ENCODE measurements around the gene PSMB11. TPM values are rescaled to one million over a fixed set of nuclear protein-coding genes. Genes with fewer than 3 reads are reported as not detected.

The PSMB11 gene
- total RNA-seq, 1 donor from 2014 or later = not detected

DNA sequence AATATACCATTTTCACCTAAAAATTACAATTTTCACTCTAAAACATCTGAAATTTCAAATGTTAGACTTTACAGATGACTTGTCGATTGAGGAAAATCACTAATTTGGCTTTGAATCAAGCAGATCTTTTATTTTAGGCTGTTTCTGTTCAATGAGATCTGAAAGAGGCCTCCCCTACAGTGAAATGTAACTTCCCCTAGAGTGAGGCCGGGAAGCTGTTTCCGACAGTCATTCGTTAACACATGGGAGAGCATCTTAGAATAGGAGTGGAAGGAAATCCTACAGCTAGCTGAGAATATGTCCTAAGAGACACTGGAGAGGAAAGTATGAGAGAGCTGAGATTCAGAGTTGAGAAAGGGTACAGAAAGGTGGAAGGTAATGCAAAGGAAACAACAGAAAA, 26.4 kb upstream of the PSMB11 start:
- no peak for ATAC-seq

DNA sequence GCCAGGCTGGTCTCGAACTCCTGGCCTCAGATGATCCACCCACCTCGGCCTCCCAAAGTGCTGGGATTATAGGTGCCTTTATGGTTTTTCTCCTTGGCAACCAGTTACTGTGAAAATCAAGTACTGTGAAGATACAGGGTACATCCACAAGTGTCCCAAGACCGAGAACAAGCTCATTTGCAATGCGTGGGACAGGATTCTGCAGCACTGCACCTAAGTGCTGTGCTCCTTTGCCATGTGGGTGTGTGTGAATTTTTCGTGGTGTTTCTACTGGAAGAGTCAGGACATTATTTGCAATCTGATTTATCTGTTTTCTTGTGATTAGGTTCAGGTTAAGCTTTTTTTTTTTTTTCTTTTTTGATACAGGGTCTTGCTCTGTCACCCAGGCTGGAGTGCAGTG, 24.9 kb upstream of the PSMB11 start:
- no peak for ATAC-seq

DNA sequence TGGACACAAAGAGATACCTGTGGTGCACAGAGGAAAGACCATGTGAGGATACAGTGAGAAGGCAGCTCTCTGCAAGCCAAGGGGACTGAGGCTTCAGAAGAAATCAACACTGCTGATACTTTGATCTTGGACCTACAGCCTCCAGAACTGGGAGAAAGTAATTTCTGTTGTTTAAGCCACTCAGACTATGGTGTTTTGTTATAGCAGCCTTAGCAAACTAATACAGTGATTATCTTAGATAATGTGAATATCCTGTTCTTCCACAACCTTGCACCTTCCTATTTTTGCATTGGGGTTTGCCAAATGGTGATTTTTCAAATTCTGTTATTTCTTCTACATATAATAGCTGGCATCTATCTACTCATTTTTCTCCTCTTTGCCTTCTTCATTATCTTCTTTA, 23.9 kb upstream of the PSMB11 start:
- ATAC-seq = no peak

DNA sequence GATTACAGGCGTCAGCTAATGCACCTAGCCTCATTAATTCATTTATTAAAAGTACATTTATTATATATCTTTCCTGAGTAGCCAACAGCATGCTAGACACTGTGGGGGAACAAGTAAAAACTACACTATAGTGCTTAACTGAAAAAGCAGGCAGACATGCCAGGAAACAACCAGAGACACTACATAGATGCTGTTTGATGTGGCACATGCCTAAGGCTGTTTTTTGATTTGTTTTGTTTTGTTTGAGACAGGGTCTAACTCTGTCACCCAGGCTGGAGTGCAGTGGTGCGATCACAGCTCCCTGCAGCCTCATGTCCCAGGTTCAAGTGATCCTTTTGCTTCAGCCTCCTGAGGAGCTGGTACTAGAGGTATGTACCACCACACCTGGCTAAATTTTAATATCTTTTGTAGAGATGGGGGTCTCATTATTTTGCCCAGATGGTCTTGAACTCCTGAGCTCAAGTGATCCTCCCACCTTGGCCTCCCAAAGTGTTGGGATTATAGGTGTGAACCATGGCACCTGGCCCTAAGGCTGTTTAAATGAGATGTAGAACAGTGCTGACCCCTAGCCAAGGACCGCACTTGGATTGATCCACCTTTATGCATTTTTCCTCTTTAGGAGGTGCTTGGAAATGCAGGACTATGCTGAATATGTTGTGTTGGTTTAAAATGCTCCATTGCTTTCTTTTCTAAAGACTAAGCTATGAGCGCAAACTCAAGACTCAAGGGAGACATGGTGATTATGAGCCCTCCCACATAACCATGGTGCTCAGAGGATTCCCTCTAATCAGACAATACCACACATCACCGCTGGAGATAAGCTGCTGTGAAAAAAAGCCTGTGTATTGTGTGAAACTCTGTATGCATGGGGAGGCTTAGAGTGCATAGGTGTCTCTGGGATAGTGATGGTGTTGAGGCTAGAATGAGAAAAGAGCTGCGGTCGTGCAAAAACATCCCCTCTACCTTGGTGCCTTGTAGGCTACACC, 21.6 kb upstream of the PSMB11 start:
- no peak for ATAC-seq

DNA sequence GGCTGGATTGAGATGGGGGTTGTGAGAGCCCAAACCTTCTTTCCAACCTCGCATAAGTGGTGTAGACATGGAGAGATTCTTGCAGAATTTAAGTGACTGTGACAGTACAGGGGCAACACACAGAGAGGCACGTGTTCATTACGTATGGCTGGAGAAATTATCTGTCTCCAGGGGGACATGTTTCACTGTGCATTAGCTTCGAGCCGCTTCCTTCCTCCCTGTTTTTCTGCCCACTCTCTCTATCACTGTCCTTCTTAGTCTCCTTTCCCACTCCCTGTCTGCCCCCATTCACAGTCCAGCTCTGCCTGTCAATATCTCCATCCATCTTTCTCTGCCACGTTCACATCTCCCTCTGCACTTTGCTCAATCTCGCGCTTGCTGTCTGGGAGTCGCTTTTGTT, 20.6 kb upstream of the PSMB11 start:
- no peak for ATAC-seq

DNA sequence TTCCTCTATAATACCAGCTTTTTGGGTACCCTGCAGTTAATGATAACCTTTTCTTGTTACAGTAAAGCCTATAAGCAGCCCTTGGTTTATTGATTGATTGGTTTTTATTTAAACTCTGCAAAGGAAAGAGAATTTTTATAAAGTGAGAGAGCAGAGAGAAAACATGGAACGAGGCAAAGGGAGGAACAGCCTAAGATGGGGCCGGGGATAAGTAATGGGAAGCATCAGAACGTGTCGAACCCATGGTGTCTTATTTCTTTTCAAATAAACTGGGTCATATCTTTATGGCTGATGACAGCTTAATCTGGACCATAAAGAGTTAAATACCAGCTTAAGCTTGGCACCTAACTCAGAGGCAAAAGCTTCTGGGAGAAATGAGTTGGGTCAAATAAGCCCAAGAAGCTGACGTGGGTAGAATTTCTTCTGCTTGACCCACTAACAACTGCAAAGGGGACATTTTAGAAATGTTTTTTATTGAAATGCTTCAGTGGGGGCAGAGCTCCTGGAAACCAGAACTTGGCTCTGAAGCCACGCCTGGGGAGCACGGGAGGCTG, 20.0 kb upstream of the PSMB11 start:
- ATAC-seq = no peak

DNA sequence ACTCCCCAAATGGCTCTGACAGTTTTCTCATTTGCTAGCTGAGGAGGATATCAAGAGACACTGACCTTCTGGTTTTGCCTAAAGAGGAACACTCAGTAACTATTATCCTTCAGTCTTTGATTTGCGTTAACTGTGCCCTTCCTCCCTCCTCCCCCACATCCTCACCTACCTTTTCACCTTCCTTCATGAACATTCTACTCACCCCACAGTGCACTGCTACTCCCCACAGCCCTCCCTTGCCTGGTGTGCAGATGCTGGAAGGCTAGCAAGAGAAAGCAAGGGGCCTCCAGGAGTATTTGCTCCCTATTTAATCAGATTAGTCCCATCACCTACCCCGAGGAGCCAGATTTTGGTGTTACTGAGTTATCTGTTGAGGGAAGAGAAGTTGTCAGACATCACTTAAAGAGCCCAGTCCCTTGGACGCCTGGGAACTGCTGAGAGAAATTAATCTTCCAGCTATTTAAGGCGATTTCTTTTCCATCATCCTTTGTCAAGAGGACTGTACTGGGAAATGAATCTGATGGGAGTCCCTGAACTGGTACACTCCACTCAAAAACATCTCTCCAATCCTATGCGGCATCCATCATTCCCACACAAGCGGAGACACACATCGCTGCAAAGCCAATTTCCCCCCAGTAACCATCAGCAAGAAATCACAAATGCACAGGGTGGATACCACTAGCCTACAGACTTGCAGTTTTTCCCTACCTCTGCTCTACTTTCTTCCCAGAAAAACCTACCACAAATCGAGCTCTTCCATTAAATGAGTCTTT, 18.8 kb upstream of the PSMB11 start:
- no peak for ATAC-seq

DNA sequence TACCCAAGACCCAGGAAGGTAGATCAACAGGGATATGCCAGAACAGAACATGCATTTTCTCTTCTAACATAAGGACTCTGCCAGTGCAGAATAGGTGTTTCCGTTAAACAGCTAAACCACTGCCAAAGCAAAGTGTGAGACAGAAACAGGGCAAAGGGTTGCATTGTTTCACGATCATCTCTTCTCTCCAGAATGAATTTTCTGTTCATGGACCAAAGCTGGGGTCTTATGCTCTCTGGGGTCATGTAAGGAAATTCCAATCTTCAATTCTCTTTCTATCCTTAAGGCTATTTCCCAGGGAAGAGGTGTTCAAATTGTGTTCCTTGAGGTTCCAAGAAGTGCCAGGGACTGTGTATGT, 18.2 kb upstream of the PSMB11 start:
- no peak for ATAC-seq

DNA sequence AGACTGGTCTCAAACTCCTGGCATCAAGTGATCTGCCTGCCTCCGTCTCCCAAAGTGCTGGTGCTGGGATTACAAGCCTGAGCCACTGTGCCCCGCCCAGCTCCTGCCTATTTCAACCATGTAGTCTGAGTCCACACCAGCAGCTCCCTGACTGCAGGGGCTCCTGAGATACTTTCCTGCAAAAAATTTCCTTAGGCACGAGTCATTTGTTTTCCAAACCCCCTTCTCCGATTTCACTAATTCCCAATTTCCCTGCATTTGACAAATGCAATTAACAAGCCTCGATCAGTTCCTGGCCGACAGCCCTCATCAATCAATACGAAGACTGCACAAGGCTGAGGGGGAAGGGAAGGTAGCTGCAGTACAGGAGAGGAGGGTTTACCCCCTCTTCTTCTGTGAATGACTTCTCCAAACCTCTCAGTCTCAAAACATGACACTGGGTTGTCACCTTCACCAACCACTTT, 17.4 kb upstream of the PSMB11 start:
- no peak for ATAC-seq

DNA sequence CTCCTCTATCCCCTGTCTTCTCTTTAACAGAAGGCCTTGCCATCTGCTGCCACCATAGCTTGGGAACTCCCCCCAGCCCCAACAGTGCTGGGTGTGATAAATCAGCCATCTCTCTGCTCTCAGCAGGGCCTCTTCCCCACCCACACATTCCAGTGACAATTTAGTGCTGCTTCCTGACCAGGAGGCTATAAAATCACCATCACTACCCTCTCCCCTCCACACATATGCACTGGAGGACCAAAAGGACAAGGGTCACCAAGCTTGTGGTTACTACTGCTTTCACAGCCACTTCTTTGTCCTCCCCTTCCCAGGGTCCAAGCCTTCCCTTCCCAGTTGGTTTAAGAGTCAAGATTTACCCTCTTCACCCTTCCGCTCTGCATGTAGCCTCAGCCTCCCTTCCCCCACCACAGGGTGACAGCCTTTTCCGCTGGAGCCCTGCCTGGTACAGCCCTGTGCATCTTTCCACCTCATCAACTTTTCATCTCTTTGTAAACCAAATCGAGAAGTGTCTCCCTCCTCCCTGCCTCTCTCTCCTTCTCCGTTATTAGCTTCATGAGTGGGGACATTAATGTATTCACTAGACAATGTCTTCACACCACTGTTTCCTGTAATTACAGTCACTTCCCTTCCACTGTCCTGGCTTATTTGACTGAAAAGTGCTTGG, 16.7 kb upstream of the PSMB11 start:
- no peak for ATAC-seq

DNA sequence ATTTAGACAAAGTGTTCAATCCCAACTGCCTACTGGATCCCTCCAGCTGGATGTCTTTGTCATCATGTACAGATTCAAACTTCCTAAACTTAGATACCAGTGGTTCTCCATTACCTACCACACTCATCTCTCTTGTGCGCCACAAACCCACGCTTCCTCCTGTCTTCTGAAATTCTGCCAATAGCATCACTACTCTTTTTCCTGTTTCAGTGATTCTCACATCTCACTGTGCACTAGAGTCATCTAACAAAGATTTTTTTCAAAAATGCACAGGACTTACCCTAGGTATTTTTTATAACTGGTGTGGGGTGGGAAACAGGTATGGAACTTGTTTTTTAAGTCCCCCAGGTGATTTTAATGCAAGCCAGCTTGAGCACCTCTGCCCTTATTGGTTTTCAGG, 13.2 kb upstream of the PSMB11 start:
- ATAC-seq = no peak

DNA sequence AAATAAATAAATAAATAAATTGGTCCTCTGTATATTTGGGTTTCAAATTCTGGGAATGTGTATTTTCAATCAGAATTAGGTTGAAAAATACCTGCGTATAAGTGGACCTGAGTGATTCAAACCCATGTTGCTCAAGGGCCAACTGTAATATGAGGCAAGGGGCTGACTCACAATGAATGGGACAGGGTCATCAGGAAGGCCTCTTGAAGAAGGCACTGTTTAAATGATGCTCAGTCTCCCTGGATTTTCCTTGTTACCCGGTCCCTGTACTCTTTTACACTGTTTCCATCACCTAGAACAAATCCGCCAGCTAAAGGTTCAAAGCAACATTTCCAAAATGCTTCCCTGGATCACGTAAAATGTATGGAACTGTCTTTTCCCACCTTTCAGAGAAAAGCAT, 11.1 kb upstream of the PSMB11 start:
- ATAC-seq = no peak

DNA sequence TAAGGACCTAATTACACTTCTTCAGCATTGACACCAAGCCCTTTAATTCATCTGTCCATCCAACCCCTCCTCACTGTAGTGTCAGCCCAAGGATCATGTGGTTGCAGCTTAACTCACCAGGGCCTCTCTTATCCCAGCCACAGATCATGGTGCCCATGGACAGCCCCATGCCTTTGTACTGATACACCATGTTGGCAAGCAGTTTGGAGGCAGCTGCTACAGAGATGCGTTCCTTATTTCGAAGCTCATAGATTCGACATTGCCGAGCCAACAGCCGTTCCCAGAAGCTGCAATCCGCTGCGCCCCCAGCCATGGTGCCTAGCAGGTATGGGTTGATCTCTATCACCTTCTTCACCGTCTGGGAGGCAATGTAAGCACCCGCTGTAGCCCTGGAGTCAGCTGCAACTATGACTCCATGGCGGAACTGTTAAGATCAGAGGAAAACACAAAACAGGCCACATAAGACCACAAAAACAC, 8.7 kb upstream of the PSMB11 start:
- ATAC-seq = no peak

DNA sequence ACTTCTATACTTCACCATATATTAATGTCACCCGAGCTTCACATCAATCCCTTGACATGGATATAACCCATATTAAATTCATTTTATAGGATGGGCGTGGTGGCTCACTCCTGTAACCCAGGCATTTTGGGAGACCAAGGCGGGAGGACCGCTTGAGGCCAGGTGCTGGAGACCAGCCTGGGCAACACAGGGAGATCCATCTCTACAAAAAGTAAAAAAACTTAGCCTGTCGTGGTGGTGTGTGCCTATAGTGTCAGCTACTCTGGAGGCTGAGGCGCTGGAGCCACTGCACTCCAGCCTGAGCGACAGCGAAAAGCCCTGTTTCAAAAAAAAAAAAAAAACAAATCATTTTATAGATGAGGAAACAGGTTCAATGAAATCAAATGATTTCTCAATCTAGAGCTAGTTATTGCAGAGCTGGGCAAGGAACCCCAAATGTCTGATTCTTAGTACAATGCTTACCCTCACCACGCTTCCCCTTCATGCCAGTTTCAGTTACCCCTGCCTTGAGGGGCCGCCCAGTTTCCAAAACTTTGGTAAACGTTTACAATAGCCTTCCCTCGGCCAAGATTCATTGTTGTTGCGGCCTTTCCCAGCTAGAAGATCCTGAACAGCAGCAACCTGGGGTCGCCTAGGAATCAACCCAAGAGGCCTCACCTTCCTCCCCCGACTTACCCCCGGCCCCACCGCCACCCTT, 8.1 kb upstream of the PSMB11 start:
- no peak for ATAC-seq

DNA sequence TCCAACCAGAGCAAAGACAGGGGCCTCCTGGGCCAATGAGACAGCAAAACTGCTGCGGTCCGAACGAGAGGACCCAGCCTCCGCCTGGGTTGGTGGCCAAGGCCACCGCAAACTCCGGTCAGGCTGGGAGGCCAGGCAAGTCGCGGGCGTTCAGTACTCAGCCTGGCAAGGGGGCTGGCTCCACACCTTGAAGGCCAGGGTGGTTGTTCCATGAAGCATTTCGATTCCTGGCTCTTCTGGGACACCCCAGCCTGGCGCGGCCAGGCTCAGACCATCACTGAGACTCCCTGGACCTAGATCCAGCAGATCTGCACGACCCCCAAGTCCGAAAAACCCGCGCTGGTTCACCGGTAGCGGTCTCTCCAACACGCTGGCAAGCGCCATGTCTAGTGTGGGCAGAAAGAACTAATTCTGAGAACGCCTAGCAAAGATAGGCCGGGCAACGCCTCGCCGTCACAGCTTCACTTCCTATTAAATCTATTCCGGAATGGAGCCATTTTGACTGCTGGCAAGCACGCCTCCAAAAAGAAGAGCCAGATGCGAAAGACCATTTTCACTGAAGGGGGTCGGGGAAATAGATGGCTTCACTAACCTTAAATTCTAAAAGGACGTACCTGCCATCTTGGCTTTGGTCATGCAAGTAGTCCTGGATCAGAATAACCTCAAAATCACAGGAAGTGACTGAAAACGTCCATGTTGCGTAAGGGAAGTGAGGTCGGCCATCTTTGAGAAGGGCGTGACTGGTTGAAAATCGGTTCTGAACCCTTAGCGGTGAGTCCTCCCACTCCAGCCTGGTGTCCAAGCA, 7.3 kb upstream of the PSMB11 start, which contains the start of gene PSMB5:
Gene PSMB5, minus strand, starts transcription at position 403 of the 805 bp plus-strand sequence. Its CDS starts 19 bp downstream, at position 384.
- ATAC-seq = peak; percentile 97

DNA sequence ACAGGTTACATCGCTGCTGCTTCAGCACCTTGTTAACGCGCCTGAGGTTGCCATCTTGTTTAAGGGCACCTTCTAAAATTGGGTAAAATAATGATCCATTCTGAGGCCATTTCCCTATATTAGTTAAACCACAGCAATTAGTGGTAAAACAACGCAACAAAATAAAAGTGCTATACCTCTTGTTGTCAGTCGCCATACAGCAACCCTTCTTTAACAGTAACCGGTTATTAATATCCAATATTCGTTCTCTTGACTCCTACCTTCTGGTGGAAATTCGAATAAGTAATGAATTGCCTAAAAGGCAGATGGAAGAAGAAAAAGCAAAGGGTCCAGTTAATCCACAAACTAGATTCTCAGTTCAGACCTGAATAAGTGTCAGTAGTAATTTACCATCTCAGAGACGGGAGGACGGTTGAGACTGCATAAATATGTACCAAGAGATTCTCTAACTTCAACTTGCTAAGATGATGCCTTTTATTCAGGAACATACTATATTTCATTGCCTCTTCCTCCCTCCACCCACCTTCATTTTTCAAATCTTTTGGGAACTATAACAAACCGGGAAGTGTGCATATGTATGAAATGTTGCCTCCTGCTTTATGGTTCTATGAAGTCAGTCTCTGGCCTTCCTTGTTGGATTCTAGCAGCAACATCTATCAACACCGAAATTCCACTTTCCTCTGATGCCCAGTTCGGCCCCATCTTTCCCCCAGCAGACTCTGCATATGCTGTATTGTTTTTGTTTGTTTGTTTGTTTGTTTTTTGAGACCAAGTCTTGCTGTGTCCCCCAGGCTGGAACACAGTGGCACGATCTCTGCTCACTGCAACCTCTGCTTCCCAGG, 6.5 kb upstream of the PSMB11 start:
- ATAC-seq = no peak

DNA sequence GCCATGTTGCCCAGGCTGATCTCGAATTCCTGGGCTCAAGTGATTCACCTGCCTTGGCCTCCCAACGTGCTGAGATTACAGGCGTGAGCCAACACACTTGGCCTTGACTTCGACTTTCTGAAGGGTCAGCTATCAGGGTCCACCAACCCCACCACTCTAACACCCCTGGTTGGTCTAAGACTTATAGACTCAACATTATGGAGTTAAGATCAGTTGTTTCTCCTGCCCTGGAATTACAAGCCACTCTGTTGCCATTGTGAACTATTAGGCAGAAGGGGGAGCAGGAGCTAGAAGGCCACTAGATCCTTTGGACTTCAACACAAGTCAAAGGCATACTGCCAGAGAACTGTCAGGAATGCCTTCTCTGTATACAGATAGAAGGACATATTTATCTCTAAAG, 1.9 kb upstream of the PSMB11 start:
- no peak for ATAC-seq

DNA sequence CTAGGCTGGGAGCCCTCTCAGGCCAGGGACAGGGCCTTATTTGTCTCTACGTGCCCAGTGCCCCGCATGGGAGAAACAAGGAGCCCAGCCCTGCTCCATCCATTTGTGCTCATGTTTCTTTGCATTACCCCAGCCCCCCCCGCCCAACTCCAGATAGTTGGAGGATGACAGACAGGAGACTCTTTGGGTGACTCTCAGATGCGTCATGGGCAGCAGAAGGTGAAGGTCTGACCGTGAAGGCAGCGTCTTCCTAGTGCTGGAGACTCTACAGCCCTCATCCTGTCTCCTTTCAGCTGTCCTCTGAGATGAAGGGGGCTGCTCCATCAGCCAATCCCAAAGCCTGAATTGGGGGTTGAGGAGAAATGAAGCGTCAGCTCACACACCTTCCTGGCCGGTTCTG, 283 bp upstream of the PSMB11 start:
- ATAC-seq = no peak

DNA sequence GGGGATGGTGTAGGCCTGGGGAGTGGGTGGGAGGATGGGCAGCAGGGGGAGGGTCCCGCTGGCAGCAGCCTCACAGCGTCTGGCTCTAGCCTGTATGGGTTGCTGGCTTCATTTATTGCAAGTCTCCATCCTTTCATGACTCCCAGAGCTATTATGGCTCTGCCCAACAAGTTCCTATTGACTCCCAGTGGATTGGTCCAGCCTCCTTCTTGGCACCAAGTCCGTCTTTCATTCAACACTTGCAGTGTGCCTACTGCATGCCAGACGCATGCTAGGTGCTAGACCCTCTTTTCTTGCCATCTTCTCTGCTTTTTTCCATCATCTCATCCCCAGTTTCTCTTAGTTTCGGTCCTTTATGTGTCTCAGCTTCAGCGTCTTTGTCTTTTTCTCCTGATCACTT, 1.1 kb downstream of the PSMB11 start:
- no peak for ATAC-seq

DNA sequence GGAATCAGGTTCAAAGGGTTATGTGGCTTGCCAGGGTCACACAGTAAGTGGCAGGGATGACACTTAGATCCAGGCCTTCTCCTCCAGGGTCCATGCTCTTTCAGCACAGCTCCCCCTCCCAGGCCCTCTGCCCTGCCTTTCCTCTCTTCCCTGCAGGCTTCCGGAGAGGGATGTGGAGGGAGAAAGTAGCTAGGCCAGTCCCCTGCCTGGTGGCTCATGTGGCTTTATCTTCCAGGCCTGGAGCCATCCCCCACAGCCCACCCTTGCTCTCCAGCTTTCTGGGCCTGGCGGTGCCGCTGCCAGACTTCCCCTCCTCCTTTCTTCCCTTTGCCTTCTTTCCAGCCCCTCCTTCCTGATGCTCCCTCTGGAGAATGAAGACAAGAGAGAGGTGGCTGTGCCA, 1.7 kb downstream of the PSMB11 start:
- ATAC-seq = no peak

Data from esophagus mucosa (tissue), 1 donor.